Measurements from ENCODE around the gene ZNF423.

The ZNF423 gene

DNA sequence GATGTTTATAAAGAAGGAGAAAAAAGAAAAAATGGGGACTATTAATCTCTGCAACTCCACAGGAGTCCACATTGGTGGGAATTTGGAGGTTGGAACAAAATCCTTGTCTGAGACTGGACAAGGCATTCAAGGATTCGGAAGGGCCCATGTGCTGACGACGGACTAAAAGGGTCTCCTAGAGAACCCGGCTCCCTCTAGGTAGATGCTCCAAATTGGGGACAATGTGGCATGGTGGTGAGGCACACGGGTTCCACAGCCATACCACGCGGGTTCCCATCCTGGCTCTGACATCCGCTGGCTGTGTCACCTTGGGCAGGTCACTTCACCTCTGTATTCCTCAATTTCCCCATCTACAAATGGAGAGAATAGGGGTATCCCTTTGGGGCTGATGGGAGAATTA is 254.9 kb downstream of the ZNF423 start:
- Histone ChIP-seq H3K4me2 (ENCODE audit: low read length) (no peak overlapping the region), H3F3A (ENCODE audit: insufficient read depth, low read length) (no peaks in the 10 kb centered on the region), H3K4me1 (ENCODE audit: insufficient read depth, low read length, severe bottlenecking) (no peaks in the 10 kb centered on the region), H2AFZ (ENCODE audit: low read length) (no peak overlapping the region), H3K4me3 (ENCODE audit: low read depth, low read length, poor library complexity, severe bottlenecking) (no peak overlapping the region), H3K79me2 (ENCODE audit: insufficient read depth, low read length) (no peaks in the 10 kb centered on the region), H4K20me1 (ENCODE audit: insufficient read depth, low read length) (no peaks in the 10 kb centered on the region), H3K9ac (ENCODE audit: low read length) (no peak overlapping the region), H3K9me2 (ENCODE audit: low read depth, low read length) (no peaks in the 10 kb centered on the region), H3K27me3 (ENCODE audit: insufficient read depth, low read length) (peaks cover 4% of the 10 kb centered on the region; the same call in 1 of the 2 replicates), H3K36me3 (ENCODE audit: insufficient read depth, low read length) (no peaks in the 10 kb centered on the region), H3K27ac (ENCODE audit: low read depth, low read length, poor library complexity, severe bottlenecking) (no peak overlapping the region), H3K9me3 (ENCODE audit: low read length) (no peaks in the 10 kb centered on the region)
- TF ChIP-seq EZH2 (IDR thresholded peaks at IDR 0.05; ENCODE audit: borderline replicate concordance, low read length) (no peak), CTCF (IDR thresholded peaks at IDR 0.05; ENCODE audit: low read length) (no peak)

DNA sequence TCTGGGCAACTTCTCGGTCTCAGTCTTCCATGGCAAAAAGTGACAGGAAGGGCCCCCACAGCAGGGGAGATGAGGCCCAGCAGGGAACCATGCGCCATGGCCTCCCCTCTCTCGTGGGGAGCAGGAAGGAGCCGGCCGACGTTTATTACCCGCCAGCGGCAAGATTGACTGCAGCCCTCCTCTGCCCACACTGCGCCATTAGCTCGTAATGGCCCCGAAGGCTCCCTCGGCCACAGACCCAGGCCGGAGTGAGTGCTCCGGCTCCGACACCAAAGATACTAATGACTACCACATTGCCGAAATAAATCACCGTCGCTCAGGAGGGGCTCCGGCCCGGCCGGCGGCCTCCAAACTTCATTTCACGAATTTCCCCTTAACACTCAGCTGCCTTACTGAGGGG is 255.4 kb downstream of the ZNF423 start:
- Histone ChIP-seq H3K27ac (ENCODE audit: low read depth, low read length, poor library complexity, severe bottlenecking) (no peak overlapping the region), H3K36me3 (ENCODE audit: insufficient read depth, low read length) (no peaks in the 10 kb centered on the region), H3K4me2 (ENCODE audit: low read length) (no peak overlapping the region), H3K4me3 (ENCODE audit: low read depth, low read length, poor library complexity, severe bottlenecking) (no peak overlapping the region), H3F3A (ENCODE audit: insufficient read depth, low read length) (no peaks in the 10 kb centered on the region), H3K79me2 (ENCODE audit: insufficient read depth, low read length) (no peaks in the 10 kb centered on the region), H3K27me3 (ENCODE audit: insufficient read depth, low read length) (peaks cover 4% of the 10 kb centered on the region; the same call in 1 of the 2 replicates), H3K9ac (ENCODE audit: low read length) (no peak overlapping the region), H3K4me1 (ENCODE audit: insufficient read depth, low read length, severe bottlenecking) (no peaks in the 10 kb centered on the region), H3K9me2 (ENCODE audit: low read depth, low read length) (no peaks in the 10 kb centered on the region), H3K9me3 (ENCODE audit: low read length) (no peaks in the 10 kb centered on the region), H2AFZ (ENCODE audit: low read length) (no peak overlapping the region), H4K20me1 (ENCODE audit: insufficient read depth, low read length) (no peaks in the 10 kb centered on the region)
- TF ChIP-seq EZH2 (IDR thresholded peaks at IDR 0.05; ENCODE audit: borderline replicate concordance, low read length), result no peak
- no peak for TF ChIP-seq CTCF (IDR thresholded peaks at IDR 0.05; ENCODE audit: low read length)

GRCh38 chr16:49599704-49600103 is 256.2 kb downstream of the ZNF423 start:
- Histone ChIP-seq H3K9ac (ENCODE audit: low read length) (no peak overlapping the region), H3K9me2 (ENCODE audit: low read depth, low read length) (no peaks in the 10 kb centered on the region), H3K36me3 (ENCODE audit: insufficient read depth, low read length) (no peaks in the 10 kb centered on the region), H3K4me2 (ENCODE audit: low read length) (no peak overlapping the region), H3K79me2 (ENCODE audit: insufficient read depth, low read length) (no peaks in the 10 kb centered on the region), H4K20me1 (ENCODE audit: insufficient read depth, low read length) (no peaks in the 10 kb centered on the region), H3F3A (ENCODE audit: insufficient read depth, low read length) (no peaks in the 10 kb centered on the region), H3K27ac (ENCODE audit: low read depth, low read length, poor library complexity, severe bottlenecking) (no peak overlapping the region), H3K27me3 (ENCODE audit: insufficient read depth, low read length) (peaks cover 4% of the 10 kb centered on the region; the same call in 1 of the 2 replicates), H3K9me3 (ENCODE audit: low read length) (no peaks in the 10 kb centered on the region), H3K4me1 (ENCODE audit: insufficient read depth, low read length, severe bottlenecking) (no peaks in the 10 kb centered on the region), H3K4me3 (ENCODE audit: low read depth, low read length, poor library complexity, severe bottlenecking) (no peak overlapping the region), H2AFZ (ENCODE audit: low read length) (no peak overlapping the region)
- TF ChIP-seq EZH2 (IDR thresholded peaks at IDR 0.05; ENCODE audit: borderline replicate concordance, low read length) (no peak), CTCF (IDR thresholded peaks at IDR 0.05; ENCODE audit: low read length) (no peak)
